ENCODE results near the gene ZG16.
"Not testable (repeated sequence)": the region's sequence is repeated elsewhere in the genome, so short reads cannot be mapped to it uniquely, and the experiment has no call there.

ZG16 gene

DNA sequence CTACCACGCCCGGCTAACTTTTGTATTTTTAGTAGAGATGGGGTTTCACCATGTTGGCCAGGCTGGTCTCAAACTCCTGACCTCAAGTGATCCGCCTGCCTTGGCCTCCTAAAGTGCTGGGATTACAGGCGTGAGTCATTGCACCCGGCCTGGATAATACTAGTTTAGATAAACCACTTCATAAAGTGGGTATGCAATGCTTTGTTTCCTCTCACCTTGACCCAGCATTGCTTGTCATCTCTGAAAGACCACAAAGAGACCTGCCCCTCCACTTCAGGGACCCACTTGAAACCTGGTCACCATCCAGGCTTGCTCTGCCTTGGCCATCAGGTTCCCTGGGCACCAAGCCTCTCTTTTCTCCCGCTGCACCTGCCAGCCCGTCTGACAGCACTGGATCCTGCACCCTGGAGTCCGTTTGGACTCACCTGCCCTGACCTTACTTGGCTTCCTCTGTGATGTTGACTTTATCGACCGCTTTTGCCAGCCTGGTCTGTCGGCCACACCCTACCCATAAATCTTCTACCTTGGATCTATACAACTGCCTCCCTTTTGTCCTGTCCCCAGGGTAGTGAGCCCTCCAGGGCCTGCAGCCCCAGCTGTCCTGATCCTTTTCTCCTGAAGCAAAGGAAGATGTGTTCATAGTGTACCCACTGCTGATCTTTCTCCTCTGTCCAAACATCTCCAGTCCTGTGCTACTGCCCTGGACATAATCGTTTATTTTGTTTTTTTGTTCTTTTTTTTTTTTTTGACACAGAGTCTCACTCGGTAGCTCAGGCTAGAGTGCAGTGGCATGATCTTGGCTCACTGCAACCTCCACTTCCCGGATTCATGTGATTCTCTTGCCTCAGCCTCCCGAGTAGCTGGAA is 12.7 kb upstream of the ZG16 start:
- ATAC-seq, result no peak
- peaks cover 6% of the 10 kb centered on the region for H3K4me1 Mint-ChIP-seq
- H3K4me3 Mint-ChIP-seq, result no peak overlapping the region
- no peaks in the 10 kb centered on the region for H3K27me3 Mint-ChIP-seq
- H3K9me3 Mint-ChIP-seq, result no peaks in the 10 kb centered on the region
- peak overlapping the region in 1 of 2 donors; percentile 9 for H3K27ac Mint-ChIP-seq
- no peak for DNase-seq

DNA sequence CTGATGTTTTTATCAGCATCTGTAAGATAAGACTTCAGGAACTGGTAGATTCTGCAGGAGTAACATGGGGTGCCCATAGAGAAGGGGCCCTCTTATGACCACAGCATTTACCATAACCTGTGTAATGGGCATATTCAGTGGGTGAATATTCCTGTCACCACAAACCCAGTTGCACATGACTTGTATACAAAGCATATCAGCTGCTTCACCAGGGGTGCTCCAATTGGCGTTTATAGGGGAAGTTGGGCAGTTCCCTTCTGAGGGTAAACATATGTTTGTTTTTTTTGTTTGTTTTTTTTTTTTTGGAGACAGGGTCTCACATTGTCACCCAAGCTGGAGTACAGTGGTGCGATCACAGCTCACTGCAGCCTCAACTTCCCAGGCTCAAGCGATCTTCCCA is 11.5 kb upstream of the ZG16 start:
- Mint-ChIP-seq H3K4me3 (no peak overlapping the region), H3K4me1 (no peaks in the 10 kb centered on the region), H3K9me3 (no peaks in the 10 kb centered on the region), H3K27me3 (no peaks in the 10 kb centered on the region), H3K27ac (no peak overlapping the region)
- no peak for ATAC-seq
- no peak for DNase-seq

DNA sequence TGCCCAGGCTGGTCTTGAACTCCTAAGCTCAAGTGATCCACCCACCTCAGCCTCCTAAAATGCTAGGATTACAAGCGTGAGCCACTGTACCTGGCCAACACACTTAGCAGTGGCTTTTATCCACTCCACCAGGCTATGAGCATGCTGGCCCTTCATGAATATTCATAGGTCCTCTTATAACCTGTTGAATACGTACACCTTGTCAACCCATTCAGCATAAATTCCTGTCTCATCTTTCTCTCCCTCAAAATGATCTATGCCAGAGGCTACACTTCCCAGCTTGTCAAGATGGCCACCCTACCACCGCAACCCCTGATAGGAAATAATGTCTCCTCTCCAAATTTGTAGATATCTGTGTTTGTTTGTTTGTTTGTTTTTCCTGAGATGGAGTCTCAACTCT is 11.0 kb upstream of the ZG16 start:
- H3K27me3 Mint-ChIP-seq, result no peaks in the 10 kb centered on the region
- H3K4me1 Mint-ChIP-seq, result peaks cover 3% of the 10 kb centered on the region
- H3K4me3 Mint-ChIP-seq, result no peak overlapping the region
- H3K27ac Mint-ChIP-seq, result no peak overlapping the region
- no peak for ATAC-seq
- no peaks in the 10 kb centered on the region for H3K9me3 Mint-ChIP-seq
- no peak for DNase-seq

DNA sequence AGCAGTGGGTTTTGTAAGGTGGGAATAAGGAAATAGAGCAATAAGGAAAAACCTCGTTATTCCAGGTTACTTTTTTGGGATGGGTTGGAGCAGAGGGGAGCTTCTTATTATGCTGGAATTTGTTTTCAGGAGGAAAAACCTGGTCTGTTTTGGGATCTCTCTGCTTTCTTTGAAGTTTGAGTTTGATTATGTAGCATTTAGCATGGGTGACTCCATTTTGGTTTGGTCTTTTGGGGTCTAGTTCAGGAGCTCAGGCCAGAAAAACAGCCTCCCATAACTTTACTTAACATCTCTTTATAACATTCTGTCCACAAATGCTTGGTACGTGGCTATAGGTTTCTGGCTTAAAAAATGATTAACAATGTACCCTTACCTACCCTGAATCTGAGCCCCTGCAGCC is 8.5 kb upstream of the ZG16 start:
- Mint-ChIP-seq H3K4me1 (peaks cover 16% of the 10 kb centered on the region), H3K4me3 (no peak overlapping the region), H3K27me3 (no peaks in the 10 kb centered on the region), H3K9me3 (no peaks in the 10 kb centered on the region), H3K27ac (peak overlapping the region in 1 of 2 donors; percentile 68)
- ATAC-seq (no peak), DNase-seq (no peak)

DNA sequence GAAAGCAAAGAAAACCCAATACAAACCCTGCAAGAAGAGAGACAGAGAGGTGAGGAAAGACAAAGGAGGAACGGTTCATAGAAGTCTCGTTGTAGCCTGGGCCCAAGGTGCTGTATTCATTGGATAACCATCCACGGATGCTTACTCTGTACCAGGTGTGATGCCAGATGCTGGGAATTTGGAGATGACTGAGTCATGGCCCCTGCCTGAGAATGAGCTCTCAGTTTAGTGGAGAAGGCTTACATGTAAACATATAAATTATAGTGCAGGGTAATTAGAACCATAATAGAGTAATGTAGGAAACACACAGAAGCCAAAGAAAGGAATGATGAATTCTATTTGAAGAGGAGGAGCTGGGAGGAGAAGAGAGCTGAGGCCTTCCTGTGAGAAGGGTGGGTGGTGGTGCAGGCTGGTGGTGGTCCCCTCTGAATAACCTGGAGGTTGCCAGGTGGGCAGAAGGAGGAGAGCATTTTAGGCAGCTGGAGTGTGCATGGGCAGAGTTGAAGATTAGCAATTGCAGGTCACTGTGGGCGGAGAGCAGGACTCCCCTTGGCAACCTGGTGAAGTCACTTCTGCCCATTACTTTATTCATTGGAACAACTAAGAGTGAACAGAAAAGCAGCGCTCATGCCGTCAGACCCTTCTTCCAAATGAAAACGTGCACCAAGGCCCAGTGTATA is 7.7 kb upstream of the ZG16 start:
- no peak for ATAC-seq

DNA sequence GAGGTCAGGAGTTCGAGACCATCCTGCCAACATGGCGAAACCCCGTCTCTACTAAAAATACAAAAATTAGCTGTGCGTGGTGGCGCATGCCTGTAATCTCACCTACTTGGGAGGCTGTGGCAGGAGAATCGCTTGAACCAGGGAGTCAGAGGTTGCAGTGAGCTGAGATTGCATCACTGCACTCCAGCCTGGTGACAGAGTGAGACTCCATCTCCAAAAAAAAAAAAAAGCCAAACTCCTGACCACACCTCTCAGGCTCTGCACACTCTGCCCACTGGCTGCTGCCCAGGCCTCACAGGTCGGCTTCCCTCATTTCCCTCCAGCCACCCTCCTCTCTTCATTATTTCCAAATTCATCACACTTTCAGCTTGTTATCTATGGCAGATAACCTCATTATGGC is 5.7 kb upstream of the ZG16 start:
- not testable (repeated sequence) for DNase-seq, H3K9me3 Mint-ChIP-seq, H3K27me3 Mint-ChIP-seq, ATAC-seq, H3K4me3 Mint-ChIP-seq
- peak overlapping the region in 1 of 2 donors; percentile 62 for H3K27ac Mint-ChIP-seq
- H3K4me1 Mint-ChIP-seq, result peaks cover 27% of the 10 kb centered on the region

More for the DNA sequence above, 7.7 kb upstream of the ZG16 start:
- Mint-ChIP-seq H3K27ac (peak overlapping the region in 1 of 2 donors; percentile 68), H3K9me3 (no peaks in the 10 kb centered on the region), H3K4me3 (no peak overlapping the region), H3K27me3 (no peaks in the 10 kb centered on the region), H3K4me1 (peaks cover 18% of the 10 kb centered on the region)
- no peak for DNase-seq

DNA sequence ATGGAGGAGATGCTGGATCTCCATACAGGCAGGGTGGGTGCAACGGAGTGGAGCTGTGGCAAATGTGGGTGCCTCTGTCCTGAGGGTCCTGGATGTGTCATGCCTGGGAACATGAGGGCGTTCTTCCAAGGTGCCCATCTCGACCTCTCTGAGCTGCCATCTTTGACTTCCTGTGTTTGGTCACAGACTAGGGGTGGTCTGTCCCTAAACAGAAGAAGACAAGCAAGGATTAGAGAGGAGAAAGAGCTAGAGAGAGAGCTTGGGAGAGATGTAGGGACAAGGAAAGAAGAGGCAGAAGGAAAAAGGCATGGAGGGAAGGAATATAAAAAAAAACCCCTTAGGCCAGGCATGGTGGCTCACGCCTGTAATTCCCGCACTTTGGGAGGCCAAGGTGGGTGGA is 3.3 kb upstream of the ZG16 start:
- DNase-seq (no peak), ATAC-seq (no peak)
- H3K27me3 Mint-ChIP-seq, result peaks cover 6% of the 10 kb centered on the region
- H3K4me1 Mint-ChIP-seq, result peaks cover 33% of the 10 kb centered on the region
- H3K9me3 Mint-ChIP-seq, result no peaks in the 10 kb centered on the region
- H3K27ac Mint-ChIP-seq, result no peak overlapping the region
- no peak overlapping the region for H3K4me3 Mint-ChIP-seq

DNA sequence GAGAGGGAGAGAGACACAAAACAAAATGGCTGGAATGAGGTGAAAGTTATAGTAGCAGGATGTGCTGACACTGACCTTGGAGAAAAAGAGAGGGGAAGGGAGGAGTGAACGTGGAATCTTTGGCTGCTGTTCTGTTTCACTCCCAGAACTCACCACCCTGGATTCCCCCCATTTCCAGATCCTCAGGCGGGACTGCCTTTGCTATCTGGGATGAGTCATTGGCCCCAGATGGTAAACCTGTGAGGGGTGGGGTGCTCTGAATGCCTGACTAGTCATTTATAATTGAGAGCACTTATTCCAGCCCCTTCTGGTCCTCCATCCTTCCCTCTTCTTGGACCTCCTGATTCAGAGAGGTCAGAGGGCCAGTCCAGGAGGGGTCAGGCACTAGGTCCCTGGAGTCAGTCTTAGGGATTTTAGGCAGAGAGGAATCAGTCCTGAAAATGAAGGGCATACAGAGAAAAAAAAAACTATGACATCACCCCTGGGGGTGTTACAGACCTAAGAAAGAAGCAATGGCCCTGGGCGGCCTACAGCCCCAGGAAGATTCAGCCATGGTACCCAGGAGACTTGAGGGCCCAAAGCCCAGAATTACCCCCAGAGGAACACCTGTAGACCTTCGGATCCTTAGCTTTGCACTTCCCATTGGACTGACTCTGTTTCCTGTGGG is 2.2 kb upstream of the ZG16 start:
- no peak overlapping the region for H3K27ac Mint-ChIP-seq
- ATAC-seq (no peak), DNase-seq (no peak)
- H3K4me1 Mint-ChIP-seq, result peaks cover 40% of the 10 kb centered on the region
- peaks cover 6% of the 10 kb centered on the region for H3K27me3 Mint-ChIP-seq
- H3K9me3 Mint-ChIP-seq, result no peaks in the 10 kb centered on the region
- no peak overlapping the region for H3K4me3 Mint-ChIP-seq

DNA sequence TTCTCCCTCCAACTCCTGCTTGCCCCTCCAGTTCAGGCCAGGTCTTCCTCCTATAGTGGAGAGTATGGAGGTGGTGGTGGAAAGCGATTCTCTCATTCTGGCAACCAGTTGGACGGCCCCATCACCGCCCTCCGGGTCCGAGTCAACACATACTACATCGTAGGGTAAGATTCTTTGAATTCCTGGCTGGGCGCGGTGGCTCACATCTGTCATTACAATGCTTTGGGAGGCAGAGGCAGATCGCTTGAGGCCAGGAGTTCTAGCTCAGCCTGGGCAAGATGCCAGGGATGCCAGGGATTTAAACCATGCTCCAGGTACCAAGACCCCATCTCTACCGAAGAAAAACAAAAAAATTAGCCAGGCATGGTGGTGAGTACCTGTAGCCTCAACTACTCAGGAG is 1.4 kb downstream of the ZG16 start:
- no peaks in the 10 kb centered on the region for H3K9me3 Mint-ChIP-seq

DNA sequence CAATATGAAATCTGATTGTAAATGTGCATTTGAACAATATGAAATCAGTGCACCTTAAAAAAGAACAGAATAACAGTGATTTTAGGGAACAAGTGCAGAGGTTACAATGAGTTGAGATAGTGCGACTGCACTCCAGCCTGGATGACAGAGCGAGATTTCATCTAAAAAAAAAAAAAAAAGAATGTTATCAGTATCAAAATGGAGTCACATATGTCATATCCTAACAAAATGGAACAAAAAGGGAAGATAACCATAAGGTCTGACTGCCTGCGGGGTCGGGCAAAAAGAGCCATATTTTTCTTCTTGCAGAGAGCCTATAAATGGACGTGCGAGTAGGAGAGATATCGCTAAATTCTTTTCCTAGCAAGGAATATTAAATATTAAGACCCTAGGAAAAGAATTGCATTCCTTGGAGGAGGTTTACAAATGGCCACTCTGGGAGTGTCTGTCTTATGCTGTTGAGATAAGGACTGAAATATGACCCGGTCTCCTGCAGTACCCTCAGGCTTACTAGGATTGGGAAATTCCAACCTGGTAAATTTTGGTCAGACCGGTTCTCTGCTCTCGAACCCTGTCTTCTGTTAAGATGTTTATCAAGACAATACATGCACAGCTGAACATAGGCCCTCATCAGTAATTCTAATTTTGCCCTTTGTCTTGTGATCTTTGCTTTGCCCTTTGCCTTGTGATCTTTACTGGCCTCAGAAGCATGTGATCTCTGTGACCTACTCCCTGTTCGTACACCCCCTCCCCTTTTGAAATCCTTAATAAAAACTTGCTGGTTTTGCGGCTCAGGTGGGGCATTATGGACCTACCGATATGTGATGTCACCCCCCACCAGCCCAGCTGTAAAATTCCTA is 5.3 kb downstream of the ZG16 start:
- H3K4me1 Mint-ChIP-seq, result peaks cover 36% of the 10 kb centered on the region
- not testable (repeated sequence) for H3K27ac Mint-ChIP-seq, H3K27me3 Mint-ChIP-seq, H3K9me3 Mint-ChIP-seq, DNase-seq, H3K4me3 Mint-ChIP-seq, ATAC-seq

More for the DNA sequence above, 1.4 kb downstream of the ZG16 start:
- H3K4me3 Mint-ChIP-seq, result no peak overlapping the region
- peaks cover 36% of the 10 kb centered on the region for H3K4me1 Mint-ChIP-seq
- no peak for ATAC-seq
- no peak overlapping the region for H3K27ac Mint-ChIP-seq
- DNase-seq, result no peak
- peaks cover 6% of the 10 kb centered on the region for H3K27me3 Mint-ChIP-seq

DNA sequence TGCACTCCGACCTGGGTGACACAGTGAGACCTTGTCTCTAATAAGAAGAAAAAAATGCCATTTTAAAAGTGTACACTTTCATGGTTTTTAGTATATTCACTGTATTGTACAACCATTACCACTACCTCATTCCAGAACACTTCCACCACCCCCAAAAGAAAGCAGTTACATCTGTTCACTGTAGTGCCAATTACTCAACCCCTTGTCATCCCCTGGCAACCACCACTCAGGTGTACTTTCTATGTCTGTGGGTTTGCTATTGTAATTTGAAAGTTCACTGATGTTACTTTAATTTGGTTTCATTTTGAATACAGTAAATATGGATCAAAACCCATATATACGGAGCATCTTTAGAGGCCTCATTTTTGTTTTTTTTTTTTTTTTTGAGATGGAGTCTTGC is 6.1 kb downstream of the ZG16 start:
- H3K27ac Mint-ChIP-seq, result peak overlapping the region; percentile 8 to 21
- peak overlapping the region in 1 of 2 donors; percentile 27 for H3K4me3 Mint-ChIP-seq
- H3K27me3 Mint-ChIP-seq, result peaks cover under 1% of the 10 kb centered on the region
- H3K4me1 Mint-ChIP-seq, result peaks cover 37% of the 10 kb centered on the region
- peak in 1 of 2 donors; percentile 49 for DNase-seq
- ATAC-seq, result peak; percentile 92
- H3K9me3 Mint-ChIP-seq, result no peaks in the 10 kb centered on the region

DNA sequence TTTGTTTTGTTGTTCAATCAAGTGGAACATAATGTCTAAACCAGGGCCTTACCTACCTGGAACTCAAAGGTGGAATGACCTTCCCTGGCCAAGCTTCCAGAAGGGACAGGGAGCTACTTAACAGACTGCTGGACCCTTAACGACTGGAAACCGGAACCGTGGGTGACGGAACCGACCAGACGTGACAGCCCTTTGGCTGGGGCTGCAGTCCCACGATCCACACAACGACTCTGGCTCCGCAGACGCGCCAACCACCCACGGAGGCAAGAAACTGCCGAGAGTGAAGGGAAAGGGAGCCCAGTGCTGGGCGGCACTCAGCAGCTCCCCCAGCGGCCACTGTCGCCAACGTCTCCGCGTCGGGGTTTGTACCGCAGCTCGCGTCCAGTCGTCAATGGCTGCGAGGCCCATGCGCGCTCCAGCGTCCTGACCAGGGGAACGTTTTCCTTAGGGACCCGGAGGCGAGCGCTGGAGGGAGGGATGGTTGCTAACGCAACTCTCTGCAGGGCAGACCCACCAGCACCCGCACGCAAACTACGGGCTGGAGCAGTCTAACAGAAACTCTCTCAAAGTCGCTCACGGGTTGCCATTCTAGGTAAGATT is 6.9 kb downstream of the ZG16 start:
- Mint-ChIP-seq H3K27ac (peak overlapping the region; percentile 19 to 66), H3K27me3 (no peaks in the 10 kb centered on the region), H3K9me3 (no peaks in the 10 kb centered on the region), H3K4me3 (peak overlapping the region; percentile 68 to 75), H3K4me1 (peaks cover 40% of the 10 kb centered on the region)
- DNase-seq (peak; percentile 72), ATAC-seq (peak; percentile 84)

DNA sequence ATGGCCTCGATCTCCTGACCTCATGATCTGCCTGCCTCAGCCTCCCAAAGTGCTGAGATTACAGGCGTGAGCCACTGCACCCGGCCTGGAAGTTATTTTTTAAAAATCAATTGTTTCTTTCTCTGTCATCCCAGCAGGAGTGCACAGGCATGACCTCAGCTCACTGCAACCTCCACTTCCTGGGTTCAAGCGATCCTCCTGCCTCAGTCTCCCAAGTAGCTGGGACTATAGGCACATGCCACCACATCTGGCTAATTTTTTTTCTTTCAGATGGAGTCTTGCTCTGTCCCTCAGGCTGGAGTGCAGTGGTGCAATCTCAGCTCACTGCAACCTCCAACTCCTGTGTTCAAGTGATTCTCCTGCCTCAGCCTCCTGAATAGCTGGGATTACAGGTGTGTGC is 9.1 kb downstream of the ZG16 start:
- H3K4me1 Mint-ChIP-seq, result peaks cover 43% of the 10 kb centered on the region
- not testable (repeated sequence) for ATAC-seq, H3K27ac Mint-ChIP-seq, DNase-seq, H3K4me3 Mint-ChIP-seq, H3K27me3 Mint-ChIP-seq, H3K9me3 Mint-ChIP-seq

DNA sequence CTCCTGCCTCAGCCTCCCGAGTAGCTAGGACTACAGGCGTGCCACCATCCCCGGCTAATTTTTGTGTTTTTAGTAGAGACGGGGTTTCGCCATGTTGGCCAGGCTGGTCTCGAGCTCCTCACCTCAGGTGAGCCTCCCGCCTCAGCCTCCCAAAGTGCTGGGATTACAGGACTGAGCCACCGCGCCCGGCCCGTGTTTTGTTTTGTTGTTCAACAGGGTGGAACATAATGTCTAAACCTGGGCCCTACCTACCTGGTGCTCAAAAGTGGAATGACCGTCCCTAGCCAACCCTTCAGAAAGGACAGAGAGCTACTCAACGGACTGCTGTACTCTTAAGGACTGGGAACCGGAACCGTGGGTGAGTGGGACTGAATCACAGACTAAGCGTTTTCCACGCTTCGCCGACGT is 11.7 kb downstream of the ZG16 start:
- H3K9me3 Mint-ChIP-seq, result no peaks in the 10 kb centered on the region
- peaks cover 53% of the 10 kb centered on the region for H3K4me1 Mint-ChIP-seq
- no peaks in the 10 kb centered on the region for H3K27me3 Mint-ChIP-seq
- peak overlapping the region; percentile 95 to 100 for H3K27ac Mint-ChIP-seq
- ATAC-seq (peak; percentile 1), DNase-seq (peak in 1 of 2 donors; percentile 15)
- peak overlapping the region; percentile 91 to 95 for H3K4me3 Mint-ChIP-seq
